GM15510 (cell line): ENCODE data around the gene TBCD.

Source experiments
- POLR2A ChIP-seq: IDR thresholded peaks from 3 replicates; pipeline ENCODE4 v1.6.1; 2011; ENCODE audit warnings: borderline replicate concordance; ENCODE audit not compliant: insufficient read length; ENCODE audit errors: extremely low read depth

The TBCD gene

DNA sequence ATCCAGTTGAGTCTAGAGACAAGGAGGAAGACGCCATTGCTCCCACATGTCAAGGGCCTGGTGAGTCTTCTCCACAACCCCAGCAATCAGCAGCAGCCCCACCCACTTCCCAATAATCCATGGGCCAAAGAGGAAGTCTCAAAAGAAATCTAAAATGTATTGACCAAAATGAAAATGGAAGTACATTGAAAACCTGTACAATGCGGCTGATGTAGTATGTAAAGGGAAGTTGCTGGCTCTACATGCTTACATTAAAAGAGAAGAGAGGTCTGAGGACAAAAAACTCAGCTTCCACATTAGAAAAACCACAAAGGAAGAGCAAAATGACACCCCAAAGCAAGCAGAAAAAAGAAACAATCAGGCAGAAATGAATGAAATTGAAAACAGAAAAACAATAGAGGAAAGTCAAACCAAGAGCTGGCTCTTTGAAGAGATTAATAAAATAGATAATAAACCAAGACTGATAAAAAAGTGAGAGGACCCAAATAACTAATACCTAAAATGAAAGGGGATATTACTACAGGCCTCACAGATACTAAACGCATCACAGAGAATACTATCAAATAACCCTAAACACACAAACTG lies 227.0 kb downstream of the TBCD start:
- no peak for TF ChIP-seq POLR2A

GRCh38 chr17:82979718-82980117 lies 227.9 kb downstream of the TBCD start:
- no peak for TF ChIP-seq POLR2A

- TF ChIP-seq POLR2A = no peak
Observed at GRCh38 chr17:82980632-82981031, 228.8 kb downstream of the TBCD start.

GRCh38 chr17:82981141-82981730 lies 229.4 kb downstream of the TBCD start:
- no peak for TF ChIP-seq POLR2A

DNA sequence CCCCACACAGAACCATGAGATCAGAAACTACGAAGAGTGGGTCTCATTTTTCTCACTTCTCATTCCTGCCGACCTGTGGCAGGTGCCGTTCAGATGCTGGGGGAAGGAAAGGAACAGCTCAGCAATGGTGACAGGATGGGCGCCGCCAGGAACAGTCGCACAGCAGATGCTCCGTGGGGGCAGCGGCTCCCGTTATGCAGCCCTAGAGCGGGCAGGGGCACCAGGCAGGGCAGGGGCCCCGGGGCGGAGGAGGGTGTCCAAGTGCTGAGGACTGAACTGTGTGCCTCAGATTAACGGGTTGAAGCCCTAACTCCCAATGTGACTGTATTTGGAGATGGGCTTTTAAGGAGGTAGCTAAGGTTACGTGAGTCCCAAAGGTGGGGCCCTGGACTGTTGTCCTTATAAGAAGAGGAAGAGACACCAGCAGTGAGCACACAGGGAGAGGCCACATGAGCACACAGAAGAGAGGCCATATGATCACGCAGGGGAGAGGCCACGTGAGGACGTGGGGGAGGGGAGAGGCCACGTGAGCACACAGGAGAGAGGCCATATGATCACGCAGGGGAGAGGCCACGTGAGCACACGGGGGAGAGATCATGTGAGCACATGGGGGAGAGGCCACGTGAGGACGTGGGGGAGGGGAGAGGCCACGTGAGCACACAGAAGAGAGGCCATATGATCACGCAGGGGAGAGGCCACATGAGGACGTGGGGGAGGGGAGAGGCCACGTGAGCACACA lies 231.8 kb downstream of the TBCD start:
- no peak for TF ChIP-seq POLR2A

DNA sequence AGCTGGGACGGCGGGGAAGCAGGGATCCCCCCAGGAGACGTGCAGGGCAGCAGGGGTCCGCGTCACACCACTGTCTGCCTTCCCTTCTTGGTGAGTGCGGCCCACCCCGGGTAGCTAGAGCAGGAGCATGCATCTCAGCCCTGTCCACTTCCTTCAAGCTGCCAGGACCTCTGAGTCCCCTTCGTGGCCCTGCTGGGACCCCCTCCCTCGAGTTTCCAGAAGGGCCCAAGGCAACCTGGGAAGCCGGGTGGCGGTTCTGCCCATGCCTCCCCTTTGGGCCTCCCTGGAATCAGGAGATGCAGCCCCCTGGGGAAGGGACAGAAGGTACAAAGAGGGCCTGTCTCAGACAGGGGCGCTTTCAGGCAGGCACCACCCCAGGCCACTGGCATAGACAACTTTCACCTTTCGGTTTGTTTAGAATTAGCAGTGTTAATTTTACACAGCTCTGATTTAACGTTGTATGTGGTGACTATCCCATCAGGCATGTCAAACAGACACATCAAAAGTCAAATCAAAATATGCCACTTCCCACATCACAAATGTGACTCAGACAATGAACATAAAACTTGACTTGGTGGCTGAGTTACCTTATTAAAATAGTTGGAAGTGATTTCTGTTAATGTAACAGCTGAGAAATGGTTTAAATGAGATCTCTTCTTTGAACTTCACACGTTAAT lies 233.0 kb downstream of the TBCD start:
- no peak for TF ChIP-seq POLR2A

DNA sequence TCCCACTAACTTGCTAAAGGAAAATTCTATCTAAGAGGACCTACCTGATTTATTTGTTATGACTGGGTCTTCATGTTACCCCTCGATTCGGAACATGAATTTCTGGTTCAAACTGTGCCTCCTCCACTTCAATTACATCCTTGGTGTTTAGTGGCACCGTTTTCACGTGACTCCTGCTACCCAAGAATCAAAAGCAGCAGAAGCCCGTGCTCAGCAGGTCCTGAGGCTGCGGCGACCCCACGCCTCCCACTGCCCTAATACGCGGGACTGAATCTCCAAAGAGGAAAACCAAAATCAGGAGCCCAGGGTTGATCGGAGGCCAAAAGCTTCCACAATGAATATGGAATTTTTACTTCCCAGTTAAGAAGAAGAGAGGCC lies 233.6 kb downstream of the TBCD start:
- TF ChIP-seq POLR2A = no peak

GRCh38 chr17:82985973-82986372 lies 234.1 kb downstream of the TBCD start:
- no peak for TF ChIP-seq POLR2A

DNA sequence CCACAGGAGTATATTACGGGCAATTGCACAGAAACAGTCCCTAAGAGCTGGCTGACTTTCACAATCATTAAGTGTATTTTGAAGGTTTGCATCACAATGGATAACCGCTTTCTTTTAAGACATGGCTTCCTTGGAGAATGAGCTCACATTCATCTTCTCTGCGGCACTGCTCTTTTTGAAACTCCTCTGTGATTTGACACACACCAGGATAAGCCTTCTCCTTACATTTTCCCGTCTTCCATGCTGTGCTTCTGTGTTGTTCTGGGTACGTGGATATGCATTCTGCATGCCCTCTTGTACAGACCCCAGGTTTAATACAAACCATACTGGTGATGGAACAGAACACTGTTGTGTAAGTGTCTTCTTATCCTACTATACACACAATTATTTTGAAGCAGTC lies 238.0 kb downstream of the TBCD start:
- no peak for TF ChIP-seq POLR2A

GRCh38 chr17:82993005-82993404 lies 241.1 kb downstream of the TBCD start:
- TF ChIP-seq POLR2A = no peak
